GM18909 (cell line): ENCODE data around the gene ROCK2.
A peak's percentile ranks its signal among the peaks of the same experiment; 100 is the strongest.

Source experiments
- ATAC-seq: cut with Tn5 transposase; IDR thresholded peaks from one replicate; pipeline ENCODE4 v1.9.1; 2021; ENCODE audit warnings: mild to moderate bottlenecking; ENCODE audit not compliant: unreplicated experiment, poor library complexity

ROCK2 gene

DNA sequence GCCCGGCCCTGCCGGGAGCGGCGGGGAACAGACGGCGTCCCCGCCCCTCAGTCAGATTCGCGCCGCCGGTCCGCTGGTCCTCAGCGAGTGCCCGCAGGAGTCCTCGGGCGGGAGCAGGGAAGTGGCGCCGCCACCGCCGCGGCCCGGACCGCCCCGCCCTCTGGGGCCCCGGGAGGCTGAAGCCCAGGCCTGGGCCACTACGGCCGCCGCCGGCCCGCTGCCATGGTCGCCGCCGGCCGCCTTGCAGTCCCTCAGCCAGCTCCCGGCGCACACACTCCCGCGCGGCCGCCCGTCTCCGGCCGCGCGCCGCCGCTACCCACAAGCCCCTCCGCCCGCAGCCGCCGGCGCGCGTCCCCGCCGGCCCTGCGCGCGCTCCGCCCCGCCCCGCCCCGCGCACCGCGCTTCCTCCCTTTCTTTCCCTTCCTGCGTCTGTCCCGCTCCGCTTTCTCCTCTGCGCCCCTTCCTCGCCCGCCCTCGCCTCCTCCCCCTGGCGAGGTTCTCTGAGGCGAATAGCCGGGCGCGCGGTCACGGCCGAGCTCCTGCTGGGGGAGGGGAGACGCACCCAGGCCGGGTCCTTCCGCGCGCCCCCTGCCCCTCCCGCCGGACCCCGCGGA lies at the start of gene ROCK2:
Gene ROCK2, minus strand, starts transcription at position 295 of the 614 bp plus-strand sequence. CDS start 500 bp downstream, outside the sequence.
- peak; percentile 70 for ATAC-seq

- no peak for ATAC-seq
Measured at GRCh38 chr2:11393711-11394236, 49.3 kb upstream of the ROCK2 start.

GRCh38 chr2:11391942-11392266 lies 47.5 kb upstream of the ROCK2 start:
- ATAC-seq = no peak

DNA sequence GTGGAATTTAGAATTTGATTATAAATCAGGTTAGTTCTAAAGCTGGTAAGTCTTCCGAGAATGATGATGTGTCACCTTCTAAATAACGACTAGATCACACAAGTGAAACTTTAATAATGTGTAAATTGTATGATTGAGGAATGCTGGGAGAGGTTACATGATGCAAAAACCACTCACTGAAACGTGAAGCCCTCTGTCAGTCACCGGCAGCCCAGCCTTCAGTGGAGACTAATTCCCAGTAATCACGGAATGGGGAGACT lies 45.9 kb upstream of the ROCK2 start:
- ATAC-seq = no peak

- no peak for ATAC-seq
Measured at GRCh38 chr2:11389551-11390398, 45.3 kb upstream of the ROCK2 start.

GRCh38 chr2:11389052-11389420 lies 44.6 kb upstream of the ROCK2 start:
- ATAC-seq = no peak

DNA sequence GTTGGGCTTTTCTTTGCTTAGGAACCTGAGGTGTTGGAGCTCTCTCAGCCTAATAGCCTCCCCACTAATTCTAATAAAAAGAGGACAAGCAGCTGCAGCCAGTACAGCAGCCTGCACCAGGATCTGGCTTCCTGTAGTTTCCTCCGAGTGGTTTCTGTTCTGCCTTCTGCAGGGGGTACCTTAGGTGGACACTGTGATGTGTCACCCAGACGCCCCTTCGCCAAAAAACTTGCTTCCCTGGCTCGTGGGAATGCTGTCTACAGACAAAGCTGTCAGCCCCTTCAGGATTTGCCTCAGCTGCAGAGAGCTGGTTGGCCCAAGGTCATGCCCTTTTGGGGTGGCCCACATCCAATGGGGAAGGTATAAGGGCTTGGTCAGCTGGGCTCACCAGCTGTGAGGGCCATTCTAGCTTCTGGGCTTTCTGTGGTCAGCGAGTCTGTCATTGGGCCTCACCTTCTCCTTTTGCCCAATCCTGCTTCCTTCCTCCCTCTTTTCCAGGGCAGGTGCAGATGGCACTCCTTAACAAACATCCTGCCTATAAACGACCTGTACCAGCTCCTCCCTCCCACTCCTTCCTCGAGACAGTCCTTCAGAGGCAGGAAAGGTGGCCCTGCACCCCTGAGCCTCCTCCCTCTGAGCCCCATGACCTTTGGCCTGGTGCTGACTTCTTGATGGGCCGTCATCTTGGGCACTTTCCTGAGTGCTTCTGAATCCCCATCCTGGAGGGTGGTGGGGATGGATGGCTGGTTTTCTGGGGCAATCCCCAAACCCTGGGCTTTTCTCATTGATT lies 44.0 kb upstream of the ROCK2 start:
- ATAC-seq = no peak

GRCh38 chr2:11387843-11388242 lies 43.4 kb upstream of the ROCK2 start:
- ATAC-seq = no peak

DNA sequence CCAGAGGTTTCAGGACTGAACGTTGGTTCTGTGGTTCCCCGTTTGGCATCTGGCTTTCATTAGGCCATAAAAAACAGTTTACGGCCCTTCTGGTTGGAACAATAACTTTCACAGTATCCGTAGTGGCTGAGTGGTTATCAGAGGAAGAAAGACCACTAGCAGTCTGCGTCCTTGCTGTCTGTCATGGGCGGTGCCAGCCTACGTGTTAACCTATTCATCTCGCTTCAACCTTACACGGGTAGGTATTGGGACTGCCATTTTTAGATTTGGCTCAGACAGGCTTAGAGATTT lies 42.6 kb upstream of the ROCK2 start:
- ATAC-seq = no peak

DNA sequence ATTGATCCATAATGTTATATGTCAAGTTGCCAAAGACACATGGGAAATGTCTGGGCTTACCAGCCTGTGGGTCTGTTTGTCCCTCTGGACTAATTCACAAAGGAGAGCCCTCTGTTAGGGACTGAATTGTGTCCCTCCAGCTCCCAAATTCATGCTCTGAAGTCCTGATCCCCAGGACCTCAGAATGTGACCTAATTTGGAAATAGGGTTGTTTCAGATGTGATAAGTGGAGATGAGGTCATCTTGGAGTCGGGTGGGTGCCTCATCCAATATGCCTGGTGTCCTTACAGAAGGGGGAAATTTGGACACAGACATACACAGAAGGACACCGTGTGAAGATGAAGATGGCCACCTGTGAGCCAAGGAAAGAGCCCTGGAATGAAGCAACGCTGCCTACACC lies 41.4 kb upstream of the ROCK2 start:
- no peak for ATAC-seq

- no peak for ATAC-seq
Measured at GRCh38 chr2:11385216-11385615, 40.8 kb upstream of the ROCK2 start.

GRCh38 chr2:11379558-11379957 lies 35.1 kb upstream of the ROCK2 start:
- ATAC-seq = no peak

DNA sequence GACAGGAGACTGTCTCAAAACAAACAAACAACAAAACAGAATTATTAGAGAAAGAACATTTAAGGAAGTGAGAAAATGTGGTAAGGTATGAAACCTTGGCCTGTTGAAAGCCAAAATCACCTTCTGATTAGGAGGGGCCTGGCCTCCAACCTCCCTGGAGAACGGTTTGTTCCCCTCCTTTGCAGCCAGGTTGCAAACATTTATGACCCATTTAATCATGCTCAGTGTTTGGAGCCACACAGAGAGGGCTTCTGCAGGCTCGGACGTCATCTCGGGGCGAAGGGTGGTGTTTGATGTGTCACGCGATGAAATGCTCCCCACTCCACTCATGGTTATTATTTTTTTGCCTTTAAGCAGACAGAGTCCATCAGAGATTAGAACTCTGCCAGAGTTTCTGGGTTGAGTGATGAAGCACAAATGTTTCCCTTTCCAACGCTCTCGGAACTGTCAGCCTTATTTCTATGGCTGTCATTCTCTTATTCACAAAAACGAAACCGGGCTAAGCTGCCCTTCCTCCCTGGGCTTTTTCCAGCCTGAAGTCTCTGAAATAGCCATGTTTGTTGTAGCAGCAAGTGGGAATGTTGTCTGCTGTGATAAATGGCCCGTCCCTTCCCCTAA lies 33.6 kb upstream of the ROCK2 start:
- peak; percentile 93 for ATAC-seq

GRCh38 chr2:11376071-11376470 lies 31.6 kb upstream of the ROCK2 start:
- no peak for ATAC-seq

DNA sequence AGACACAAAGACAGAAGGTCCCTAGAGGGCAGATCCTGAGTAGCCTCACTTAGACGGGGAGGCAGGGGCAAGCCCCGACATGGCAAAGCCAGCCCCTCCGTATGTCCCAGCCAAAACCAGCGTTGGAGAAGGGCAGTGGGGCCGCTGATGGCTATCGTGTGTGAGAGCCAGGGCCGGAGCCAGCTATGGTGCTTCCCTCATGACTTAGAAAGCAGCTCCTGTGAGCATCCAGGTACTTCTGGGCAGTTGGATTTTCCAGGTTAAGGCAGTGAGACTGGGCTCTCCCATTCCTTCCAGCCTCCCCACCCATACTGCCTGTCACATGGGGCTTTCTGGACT lies 31.2 kb upstream of the ROCK2 start:
- ATAC-seq = no peak

DNA sequence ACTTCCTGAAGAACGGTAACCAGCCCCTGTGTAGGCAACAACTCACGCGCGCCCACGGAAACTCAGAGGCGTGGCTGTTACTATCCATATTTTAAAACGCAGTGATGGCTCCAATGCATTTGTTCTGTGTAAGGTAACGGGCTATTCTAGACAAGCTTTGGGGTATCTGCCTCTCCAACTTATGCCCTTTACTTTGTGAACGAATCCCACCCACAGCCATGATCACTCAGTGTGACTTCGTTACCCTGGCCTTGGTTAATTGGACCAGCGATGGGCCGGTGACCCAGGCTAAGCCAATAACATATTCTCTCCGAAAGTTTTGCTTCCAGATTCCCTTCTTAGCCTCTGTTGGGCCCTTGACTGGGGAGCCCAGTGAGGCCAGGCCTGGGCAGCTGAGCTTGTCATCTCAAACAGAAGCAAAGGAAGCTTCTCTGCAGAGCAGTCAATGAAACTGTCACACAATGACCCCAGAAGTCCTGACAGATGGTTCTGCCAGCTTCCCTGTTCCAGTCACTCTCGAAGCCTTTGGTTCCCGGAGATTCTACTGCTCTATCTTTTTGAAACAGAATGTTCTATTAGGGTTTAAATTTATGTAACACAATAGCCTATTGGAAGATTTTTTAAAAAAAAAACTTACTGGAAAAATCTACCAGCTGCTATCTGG lies 30.7 kb upstream of the ROCK2 start:
- no peak for ATAC-seq

DNA sequence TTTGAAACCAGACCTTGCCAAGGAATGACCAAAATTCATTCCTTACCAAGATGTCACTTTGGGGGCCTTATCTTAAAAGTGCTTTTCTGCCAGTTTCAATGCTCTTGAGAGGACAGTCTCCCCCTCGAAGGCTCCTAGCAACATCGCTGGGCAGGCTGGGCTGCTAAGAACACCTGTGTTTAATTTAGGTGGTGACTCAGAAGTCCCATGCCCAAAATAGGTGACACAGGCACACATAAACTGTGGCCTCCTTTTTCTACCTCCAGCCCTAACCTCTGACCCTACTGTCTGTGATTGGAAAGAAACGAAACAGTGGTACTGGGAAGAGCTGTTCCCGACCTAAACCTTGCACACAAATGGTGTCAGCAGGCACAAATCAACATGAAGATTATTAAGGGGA lies 28.7 kb upstream of the ROCK2 start:
- ATAC-seq = no peak

GRCh38 chr2:11371092-11371937 lies 26.9 kb upstream of the ROCK2 start:
- ATAC-seq = no peak

DNA sequence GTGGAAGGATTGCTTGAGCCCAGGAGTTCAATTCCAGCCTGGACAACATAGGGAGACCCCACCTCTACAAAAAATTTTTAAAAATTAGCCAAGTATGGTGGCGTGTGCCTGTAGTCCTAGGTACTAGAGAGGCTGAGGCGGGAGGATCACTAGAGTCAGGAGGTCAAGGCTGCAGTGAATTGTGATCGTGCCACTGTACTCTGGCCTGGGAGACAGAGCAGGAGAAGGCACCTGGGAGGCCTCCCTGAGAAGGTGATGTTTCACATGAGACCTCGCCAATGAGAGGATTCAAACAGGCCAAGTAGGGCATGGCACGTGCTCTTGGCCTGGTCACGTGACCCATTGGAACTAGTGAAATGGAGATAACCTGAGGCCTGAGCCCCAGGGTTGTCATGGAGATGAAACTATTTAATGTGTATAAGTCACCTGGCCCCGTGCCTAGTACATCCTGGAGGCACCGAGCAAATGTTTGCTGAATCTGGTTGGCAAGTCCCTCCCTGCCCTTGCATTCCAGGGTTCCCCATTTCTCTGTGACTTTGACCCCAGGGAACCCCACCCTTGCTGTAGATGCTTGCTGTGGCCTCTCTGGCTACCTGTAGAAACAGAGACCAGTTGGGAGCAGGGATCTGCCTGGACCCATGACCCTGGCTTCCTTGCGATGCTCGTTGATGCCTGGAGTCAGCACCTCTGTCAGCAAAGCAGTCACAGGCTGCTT lies 26.1 kb upstream of the ROCK2 start:
- ATAC-seq = no peak
